ENCODE measurements around the gene LRTM1.
A peak's percentile ranks its signal among the peaks of the same experiment; 100 is the strongest.

LRTM1 gene

DNA sequence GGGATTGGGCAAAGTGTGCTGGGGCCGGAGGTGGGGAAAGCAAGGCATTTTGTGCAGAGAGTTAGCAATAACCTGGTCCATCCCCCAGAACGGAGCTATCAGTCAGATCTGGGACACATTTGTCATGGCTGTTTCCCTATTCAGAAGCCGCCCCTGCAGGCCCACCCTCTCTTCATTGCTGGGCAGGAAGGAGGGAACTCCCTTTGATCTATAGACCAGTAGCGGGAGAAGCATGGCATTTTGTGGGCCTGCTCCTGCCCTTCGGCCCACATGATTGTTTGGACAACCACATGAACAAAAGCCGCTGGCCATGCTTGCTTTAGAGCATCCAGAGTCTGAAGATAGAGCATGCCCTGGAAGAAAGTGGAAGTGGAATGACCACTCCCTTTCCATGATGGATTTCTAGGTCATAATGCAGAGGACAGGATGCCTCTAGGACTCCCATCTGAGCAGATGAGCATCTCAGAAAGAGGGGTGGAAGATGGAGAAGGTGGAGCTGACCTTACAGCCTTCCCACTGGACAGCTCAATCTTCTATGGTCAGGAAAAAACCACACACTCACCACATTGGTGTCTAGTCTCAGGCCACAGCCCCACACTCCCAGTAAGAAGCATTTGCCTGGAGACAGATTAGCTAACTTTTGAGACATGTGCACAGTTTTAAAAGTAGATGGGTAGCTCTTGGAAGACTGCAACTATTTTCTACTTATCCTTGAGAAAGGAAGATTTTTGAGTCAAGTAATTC, 11.9 kb upstream of the LRTM1 start:
- peak; percentile 54 for DNase-seq

DNA sequence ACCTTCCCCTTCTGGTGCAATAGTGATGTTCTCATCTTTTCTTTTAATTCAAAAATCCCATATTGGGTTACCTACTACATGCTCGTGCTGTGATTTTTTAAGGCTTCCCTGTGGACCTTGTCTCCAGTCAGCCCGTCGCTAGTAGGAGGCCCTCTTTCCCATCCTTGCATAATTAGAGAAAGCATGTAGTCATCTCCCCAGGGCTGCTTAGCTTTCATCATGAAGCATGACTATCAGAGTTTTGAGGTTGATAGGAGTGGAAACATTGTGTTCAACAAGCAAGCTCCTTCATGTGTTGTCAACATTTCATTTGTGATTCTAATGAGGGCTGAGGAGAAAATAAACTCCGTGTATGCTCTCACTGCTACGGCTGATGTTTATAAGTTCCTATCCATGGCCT, 8.7 kb upstream of the LRTM1 start:
- no peak for DNase-seq

DNA sequence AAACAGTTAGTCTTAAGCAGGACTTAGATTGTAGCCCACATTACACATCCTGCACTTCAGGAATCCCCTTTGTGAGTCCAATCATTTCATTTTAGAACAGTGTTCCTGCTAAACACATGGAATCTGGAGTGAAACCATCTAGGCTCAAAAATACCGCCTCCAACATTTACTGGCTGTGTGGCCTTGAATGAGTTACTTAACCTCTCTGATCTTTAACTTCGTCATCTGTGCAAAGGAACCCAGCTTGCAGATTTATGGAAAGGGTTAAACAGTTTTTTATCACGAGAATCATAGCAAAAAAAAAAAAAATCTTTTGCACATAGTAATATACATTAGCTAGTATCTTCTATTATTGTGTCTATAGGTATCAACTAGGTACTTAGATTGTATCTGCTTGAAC, 8.0 kb upstream of the LRTM1 start:
- DNase-seq: no peak

DNA sequence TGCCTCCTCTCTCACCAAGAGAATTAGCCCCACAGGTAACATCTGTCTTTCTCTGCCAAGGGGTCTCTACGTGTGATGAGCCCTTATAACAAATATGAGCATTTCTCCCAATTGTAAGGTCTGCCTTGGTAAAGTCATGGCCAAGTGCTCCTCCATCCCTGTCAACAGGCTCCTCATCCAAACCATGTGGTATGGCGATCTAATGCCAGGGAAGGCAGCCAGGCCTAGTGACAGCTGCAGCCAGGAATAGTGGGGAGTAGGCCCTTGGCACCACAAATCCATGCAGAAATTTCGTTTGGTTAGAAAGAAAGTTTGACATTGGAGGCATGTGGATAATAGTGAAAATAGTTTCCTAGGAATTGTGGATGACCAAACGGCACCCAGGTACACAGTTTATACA, 4.7 kb upstream of the LRTM1 start:
- DNase-seq: no peak

DNA sequence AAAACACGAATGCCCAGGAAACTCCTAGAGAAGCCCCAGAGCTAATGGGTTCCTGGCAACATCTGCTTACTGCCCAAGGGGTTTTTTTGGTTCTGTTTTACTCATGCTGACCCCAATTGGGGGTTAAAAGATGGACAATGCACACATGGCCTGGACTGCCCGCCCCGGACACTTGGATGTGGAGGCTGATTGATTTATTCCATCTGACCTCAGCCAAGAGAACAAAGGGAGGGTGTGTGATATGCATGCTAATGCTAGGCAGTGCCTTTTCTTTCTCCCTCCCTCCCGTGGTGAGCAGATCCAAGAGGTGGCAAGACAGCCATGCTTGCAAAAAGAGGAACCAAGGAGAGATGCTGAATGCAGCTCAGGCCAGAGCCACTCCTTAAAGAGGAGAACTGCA, 3.3 kb upstream of the LRTM1 start:
- DNase-seq: no peak

DNA sequence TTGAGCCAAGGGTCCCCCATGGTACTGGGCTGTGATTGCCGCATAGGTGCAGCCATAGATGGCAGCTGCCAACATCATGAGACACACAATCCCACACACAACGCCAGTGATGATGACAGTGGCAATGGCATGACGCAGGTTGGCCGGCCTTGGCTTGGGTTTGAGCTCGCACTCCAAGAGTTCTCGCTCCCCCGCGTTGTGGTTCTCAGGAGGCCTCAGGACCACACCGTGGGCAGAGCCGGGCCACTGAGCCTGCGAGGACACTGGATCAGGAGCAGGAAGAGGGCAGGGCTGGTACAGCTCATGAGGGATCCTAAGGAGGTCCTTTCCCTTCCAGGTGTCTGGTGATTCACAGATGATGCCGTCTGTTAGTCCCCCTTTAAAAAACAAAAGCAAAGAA, 9.3 kb downstream of the LRTM1 start:
- DNase-seq: no peak

DNA sequence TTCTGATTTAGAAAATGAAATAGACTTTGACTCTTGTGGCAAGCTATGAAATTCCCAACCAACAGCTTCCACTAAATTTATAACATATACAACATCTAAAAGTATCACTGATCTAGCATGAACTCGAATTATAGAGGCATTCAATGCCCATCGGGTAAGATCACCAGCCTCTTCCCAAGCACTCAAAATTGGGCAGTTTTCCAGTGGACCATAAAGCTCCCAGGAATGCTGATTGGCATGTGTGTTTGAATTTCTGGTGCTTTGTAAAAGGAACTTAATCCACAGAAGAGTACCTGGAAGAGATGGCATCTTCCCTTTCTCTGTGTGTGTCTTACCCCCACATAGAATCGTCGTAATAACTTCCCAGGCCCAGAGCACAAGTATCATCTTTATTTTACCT, 10.0 kb downstream of the LRTM1 start:
- no peak for DNase-seq

DNA sequence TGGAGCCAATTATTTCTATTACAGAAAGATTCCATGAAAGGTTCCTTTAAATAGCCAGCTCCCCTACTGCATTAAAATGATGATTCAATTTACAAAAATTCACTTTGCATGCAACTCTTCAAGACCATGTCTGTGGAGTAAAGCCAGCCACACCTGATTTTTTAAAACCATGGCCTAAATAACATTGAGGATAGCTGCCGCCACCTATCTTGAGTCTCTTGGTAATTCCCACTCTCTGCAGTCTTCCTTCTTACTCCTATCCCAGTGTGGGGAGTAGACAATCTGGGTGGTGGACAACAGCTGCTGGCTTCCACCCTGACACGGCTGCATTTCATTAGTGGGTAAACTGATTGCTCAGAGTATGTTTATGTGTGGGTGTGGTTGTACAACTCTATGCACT, 10.7 kb downstream of the LRTM1 start:
- DNase-seq: no peak

DNA sequence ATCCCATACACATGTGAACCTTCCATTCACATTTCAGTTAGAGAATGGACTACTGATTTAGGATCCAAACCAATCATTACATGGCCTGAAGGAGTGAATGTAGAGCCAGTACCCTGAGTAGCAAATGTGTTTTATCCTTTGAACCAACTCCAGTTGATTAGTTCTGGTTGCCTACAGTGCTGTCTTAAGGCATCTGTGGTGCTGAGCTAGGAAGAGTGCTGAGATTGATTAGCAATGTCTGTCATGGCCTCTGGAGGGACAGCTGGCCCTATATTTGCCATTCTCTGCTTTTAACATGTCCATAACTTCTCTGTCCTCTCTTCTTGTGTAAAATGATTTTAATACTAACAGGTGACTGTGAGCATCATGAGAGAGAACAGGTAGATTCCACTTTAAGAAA, 11.1 kb downstream of the LRTM1 start:
- no peak for DNase-seq

DNA sequence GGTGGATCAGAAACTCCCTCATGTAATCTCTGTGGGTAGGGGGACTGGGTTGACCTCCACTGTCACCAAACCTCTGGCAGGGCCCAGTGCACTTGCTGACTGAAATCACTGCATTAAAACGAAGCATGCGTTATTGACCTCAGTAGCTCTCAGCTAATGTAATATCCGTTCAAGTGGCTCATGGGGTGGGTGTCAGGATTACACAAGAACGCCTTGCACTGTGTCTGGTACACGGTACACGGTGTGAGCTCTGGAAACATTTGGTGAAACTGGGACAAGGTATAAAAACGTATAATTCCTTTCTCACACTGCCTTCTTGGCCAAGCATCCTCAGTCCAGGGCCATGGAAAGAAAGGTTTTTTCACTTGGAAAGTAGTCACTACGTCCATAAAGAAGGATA, 11.9 kb downstream of the LRTM1 start:
- DNase-seq: no peak

DNA sequence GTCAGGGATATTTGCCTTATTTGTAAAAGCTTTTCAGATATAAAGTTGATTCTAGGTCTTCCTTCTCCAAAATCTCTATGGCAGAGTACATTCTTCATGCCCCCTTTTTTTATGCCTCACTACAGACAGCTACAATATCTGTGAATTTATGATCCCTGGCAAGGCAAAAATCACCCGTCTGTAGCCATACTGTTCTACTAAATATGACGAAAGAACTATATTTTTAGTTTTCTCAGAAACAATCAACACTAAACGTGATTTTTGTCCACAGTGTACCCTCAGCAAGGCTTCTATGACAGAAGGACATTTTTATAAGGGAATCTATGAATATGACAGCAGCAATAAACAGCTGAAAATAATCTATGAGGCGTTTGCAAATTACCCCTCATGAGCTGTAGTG, 12.7 kb downstream of the LRTM1 start:
- DNase-seq: no peak

DNA sequence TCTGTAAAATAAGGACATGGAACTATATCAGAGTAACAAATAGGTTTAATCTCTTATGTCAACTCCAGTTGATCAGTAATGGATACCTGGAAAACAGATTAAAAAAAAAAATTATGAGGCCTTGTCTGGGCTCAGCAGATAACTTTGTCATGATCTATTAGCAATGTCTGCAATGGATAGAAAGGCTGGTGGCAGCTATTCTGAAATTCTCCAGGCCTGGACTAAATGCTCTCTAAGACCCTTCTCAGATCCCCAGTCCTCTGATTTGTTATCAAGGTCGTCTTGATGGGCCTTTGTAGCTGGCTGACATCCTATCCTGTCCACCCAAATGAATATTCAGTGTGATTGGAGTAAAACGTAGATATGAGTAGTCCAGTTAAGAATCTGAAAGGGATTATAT, 13.7 kb downstream of the LRTM1 start:
- no peak for DNase-seq

DNA sequence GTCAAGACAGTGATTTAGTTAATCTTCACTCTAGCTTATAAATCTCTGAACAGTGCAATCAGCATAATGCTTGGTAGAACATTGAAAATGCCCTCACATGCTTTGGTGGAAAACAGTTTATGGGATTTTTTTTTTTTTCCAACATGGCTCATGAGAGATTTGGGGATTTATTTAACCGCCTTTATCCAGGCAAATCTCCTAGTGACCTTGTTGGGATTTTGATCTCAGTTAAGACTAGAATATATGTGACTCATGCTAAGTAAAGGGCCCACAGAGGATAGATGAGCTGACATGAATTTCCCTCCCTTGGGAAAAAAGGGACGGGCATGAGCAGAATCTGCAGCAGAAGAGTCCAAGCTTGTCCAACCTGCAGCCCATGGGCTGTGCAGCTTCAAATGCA, 18.7 kb downstream of the LRTM1 start:
- no peak for DNase-seq

DNA sequence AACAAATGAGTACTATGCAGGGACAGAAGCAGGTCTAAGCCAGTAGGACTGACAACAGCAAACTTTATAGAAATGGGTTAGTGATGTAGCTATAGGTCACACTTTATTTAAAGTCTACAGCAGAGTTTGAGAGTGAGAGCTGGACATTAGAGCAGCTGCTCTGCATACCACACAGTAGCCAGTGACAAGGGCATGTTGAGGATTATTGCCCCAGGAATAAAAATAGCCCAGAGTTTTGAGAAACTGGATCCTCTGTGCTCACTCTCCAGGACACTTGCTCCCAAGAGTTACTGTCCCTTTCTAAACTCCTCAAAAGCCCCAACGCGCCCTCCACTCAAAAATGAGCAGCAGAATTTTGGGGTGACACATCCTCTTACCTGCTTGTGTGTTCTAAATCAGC, 21.1 kb downstream of the LRTM1 start:
- no peak for DNase-seq

DNA sequence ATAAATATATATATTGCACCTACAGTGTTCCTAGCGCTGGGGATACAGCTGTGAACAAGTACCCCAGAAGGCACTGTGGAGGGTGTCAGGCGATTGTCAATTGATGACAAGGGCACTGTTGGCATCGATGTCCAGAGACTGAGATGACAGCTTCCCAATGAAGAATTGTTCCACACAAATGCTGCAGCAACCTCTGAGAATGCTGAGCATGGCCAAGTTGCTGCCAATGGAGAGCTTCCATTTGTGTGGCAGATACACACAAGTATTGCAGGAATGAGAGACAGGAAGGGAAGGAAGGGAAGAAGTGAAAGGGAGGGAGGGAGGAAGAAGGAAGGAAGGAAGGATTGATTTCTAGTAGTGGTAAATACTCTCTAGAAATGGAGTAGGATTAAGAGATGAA, 21.9 kb downstream of the LRTM1 start:
- DNase-seq: no peak

DNA sequence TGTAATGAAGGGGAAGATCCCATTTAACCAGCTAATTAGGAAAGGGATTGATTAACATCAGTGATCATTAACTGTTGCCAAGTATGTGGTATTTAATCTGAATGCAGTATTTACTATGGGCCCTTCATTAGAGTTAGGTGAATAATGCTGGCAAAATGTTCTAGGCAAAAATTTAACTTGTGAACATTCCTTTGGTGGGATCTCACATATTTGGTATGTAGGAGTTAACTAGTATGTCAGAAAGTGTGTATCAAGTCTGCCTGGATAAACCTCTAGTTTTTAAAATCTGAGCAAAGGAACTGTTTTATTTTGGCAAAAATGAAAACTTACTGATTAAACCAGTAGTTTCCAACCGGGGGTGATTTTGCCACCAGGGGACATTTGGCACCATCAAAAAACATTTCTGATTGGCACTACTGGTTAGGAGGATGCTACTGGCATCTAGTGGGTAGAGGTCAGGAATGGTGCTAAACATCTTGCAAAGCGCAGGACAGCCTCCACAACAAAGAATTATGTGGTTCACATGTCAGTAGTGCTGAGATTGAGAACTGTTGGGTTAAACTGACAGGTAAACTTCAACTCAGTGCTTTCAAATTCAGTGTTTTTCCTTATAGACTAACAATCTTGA, 22.5 kb downstream of the LRTM1 start:
- no peak for DNase-seq

DNA sequence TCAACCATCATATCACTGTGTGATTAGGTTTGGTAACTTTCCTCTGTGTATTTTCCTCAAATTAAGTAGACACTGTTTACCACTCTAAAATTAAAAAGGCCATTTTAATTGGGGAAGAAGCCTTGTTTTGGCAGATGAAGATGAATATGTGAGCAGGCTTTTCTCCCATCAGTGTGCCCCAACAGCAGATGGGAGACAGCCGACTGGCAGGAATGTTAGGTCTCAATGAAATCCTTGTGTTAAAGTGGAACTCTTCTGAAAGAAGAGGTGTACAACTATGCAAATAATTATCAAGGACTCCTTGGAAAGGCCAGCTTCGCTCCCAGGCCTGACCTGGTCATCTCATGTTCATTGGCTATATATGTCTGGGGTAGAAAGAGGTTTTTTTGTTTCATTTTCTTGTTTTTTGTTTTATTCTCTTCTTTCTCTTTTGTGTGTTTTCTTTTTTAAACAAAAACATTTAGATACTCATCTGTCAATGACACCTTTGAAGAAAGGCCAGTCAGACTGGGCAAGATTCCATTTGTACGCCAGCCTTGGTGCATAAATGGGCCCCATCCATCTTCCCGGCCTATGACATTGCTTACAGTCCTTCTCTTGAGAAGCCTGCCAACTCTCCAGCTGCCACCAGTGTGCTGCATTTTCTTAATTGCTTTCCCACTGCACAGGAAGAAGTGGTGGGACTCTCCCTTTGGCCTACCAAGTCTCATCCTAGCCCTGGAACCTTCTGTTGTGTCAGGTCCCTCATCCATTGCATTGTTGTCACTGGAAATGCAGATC, 25.8 kb downstream of the LRTM1 start:
- DNase-seq: no peak

DNA sequence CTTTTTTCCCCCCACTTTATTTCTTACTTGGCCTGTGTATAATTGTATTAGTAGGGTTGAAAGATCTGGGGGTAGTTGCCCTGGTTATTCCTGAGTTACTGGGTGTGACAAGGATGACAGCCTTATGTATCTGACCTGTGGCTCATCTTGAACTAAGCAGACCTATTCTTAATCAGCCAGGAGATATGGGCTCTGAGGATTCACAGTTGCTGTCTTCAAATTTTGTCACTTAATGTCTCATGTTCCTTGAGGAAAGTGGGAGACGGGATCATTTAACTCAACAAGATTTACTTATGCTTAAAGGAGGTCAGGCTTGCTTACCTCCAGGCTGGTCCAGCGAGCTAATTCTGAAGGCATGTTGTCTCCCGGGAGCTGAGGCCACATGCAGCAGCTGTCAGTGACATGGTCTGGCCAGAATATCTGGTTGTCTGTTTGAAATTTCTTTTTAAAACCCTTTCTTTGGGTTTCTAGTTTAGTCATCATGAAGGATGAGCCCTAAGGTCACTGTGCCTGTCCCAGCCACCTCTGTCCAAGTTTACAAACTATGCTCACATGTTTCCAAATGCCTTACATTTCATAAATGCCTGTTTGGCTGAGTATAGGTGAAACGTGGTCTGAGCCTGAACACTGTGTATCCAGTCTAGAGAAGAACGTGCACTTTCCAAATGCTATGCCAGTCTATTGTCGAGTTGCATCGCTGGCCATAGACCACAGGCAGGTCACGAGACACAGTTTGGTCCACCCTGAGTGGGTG, 26.8 kb downstream of the LRTM1 start:
- peak; percentile 74 for DNase-seq

DNA sequence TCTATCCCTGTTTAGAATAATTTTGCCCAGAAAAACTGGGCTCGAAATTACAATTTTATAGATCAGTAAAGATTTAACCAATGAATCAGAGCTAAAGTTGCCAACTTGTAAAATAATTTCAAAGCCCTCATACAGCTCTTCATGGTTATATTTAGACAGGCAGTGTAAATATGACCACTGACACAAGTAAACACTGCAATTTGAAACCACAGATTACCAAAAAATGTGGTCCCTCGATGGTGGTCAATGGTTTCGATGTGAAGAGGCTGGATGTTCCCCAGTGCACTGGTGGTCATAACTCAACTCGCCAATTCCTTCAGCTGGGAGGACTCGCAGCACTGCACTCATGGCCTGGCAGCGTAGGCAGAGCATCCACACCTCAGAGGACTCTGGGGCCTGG, 28.6 kb downstream of the LRTM1 start:
- no peak for DNase-seq

DNA sequence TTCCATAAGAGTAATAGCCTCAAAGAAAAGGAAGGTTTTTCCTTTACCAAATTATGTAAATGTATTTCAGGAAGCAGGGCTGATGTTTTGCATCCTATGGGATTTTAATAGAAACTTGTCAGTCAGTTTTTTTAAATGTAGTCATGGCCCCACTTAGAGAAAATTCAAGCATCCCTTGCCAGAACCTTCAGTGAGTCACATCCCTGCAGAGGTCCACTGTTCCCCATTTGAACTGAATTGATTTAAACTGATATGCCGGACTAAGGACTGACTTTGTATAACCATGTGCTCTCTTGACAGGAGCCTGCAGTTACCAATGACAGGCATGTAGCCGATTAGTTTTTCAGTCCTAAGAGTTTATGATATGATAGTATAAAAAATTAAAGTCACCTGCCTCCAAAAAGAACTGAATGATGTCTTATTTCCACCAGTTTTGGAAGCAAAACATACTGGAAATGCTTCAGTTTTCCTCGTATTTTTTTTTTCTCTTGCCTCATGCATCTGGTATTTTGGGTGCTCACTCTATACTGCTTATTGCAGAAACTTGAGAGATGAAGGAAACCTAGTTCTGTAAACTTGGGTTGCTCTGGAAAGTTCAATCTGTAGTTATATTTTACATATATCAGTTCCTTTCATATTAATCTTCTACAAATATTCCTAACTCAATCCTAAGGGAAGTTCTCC, 30.7 kb downstream of the LRTM1 start:
- no peak for DNase-seq

DNA sequence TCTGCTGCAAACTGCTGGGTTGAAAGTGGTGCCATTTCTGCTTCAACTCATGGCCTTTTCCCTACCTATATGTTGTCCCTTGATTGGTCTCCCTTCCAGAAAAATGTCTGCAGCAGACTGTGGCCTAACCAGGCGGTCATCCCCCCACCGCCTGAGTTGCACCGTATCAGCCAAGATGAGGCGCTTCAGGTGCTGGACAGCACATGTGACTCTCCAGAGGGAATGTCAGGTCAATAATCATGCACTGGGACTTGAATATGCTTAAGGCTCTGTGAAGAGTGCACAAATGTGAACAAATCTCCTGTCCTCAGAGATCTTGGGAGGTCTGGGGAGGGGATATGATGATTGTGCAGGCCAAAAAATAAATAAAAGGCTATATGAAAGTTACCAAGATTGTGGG, 32.2 kb downstream of the LRTM1 start:
- DNase-seq: no peak

DNA sequence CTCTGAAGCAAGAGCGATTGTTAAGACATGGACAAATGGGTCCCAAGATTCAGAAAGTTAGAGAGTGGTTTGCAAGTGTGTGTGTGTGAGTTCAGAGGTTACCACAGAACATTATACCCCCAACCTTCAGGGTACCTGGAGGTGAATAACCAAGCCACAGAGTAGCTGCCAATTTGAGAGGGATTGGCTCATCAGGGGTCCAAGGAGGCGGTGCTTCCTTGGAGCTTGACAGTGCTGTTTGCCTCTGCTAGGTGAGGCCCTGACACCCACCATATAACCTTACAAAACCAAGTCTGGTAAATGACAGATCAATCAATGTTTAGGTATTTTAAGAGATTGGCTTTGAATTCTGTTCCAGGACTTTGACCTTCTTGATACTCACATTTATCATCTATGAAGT, 35.7 kb downstream of the LRTM1 start:
- DNase-seq: no peak

DNA sequence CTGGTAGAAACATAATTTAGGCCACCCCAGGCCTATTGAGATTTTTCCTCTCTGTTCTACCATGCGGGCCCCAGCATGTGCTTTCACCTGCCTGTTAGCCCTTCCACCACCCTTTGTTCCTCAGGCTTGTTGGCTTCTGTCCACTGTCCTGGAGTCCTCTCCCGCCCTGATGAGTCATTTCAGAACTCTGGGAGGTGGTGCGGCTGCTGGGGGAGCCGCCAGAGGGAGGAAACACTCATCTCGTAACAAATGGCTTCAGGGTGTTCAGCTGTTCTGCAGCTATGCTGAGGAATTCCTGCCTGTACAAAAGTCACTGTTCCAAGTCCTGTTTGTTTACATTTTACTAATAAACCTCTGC, 36.3 kb downstream of the LRTM1 start:
- DNase-seq: peak; percentile 98
